H1 (cell line): ENCODE results near the gene JMJD1C. TPM values are rescaled to one million over a fixed set of nuclear protein-coding genes. Genes with fewer than 3 reads are reported as not detected.

Source experiments
- CTCF ChIA-PET: fragments of 300-600 bp; sonication (Branson Sonifier 250); formaldehyde crosslinking; loops from one replicate; lab custom pipeline; 2021; ENCODE audit not compliant: partially characterized antibody; lab: Charles Lee
- POLR2A ChIA-PET: fragments of 300-600 bp; sonication (Branson Sonifier 250); formaldehyde crosslinking; loops from one replicate; lab custom pipeline; 2021; ENCODE audit warnings: inconsistent platforms; ENCODE audit not compliant: partially characterized antibody; lab: Charles Lee
- DNase-seq, 2 experiments: peaks; one replicate each; pipeline versions ENCODE4 v3.0.0 to v3.0.0-alpha.2; 2010 to 2022; ENCODE audit warnings: low spot score in 2 of 2, low read depth in 1 of 2, mixed read lengths in 1 of 2
- FAIRE-seq: peaks from 2 replicates; lab custom pipeline; 2011; peaks lifted over from hg19 to GRCh38; lab: Jason Lieb, UNC
- H2AFZ ChIP-seq: 2 replicates; pipeline ENCODE4 v1.8.1; 2012; ENCODE audit warnings: low read length, inconsistent platforms
- H2AK5ac ChIP-seq: 2 replicates; pipeline ENCODE4 v1.6.1; 2013; ENCODE audit warnings: low read depth, low read length
- H2BK120ac ChIP-seq: replicated peaks from 2 replicates; pipeline ENCODE3; 2013; ENCODE audit warnings: low read depth, low read length, inconsistent platforms
- H2BK12ac ChIP-seq: 2 replicates; pipeline ENCODE4 v1.6.1; 2013; ENCODE audit warnings: low read depth, low read length
- H2BK15ac ChIP-seq: 2 replicates; pipeline ENCODE4 v1.6.1; 2013; ENCODE audit warnings: low read length
- H2BK20ac ChIP-seq: 2 replicates; pipeline ENCODE4 v1.6.1; 2013; ENCODE audit warnings: low read length
- H2BK5ac ChIP-seq: 2 replicates; pipeline ENCODE4 v1.6.1; 2013; ENCODE audit warnings: low read depth, low read length
- H3K14ac ChIP-seq: 2 replicates; pipeline ENCODE4 v1.6.1; 2013; ENCODE audit warnings: inconsistent platforms; ENCODE audit not compliant: insufficient read length
- H3K18ac ChIP-seq: 2 replicates; pipeline ENCODE4 v1.6.1; 2013; ENCODE audit warnings: low read length; ENCODE audit errors: extremely low read depth
- H3K23ac ChIP-seq: 2 replicates; pipeline ENCODE4 v1.6.1; 2013; ENCODE audit warnings: inconsistent platforms; ENCODE audit not compliant: insufficient read length
- H3K23me2 ChIP-seq: 2 replicates; pipeline ENCODE4 v1.6.1; 2013; ENCODE audit warnings: low read depth, low read length
- H3K27ac ChIP-seq: 2 replicates; pipeline ENCODE4 v1.6.1; 2011; ENCODE audit warnings: low read depth, low read length, inconsistent platforms
- H3K27me3 ChIP-seq, 4 experiments: replicated peaks in 1 of 4; 1 replicate in 1 of 4; 2 replicates in 3 of 4; pipeline versions ENCODE4 v1.6.1 to v1.8.1; 2011 to 2013; ENCODE audit warnings: low read length in 3 of 4, mild to moderate bottlenecking in 3 of 4, inconsistent platforms in 2 of 4, mixed read lengths in 2 of 4, moderate library complexity in 1 of 4; ENCODE audit not compliant: control insufficient read depth in 3 of 4, insufficient read depth in 3 of 4; ENCODE audit errors: extremely low read depth in 1 of 4
- H3K36me3 ChIP-seq, 4 experiments: 2 replicates each; pipeline versions ENCODE4 v1.6.1 to v1.8.1; 2011 to 2013; ENCODE audit warnings: mild to moderate bottlenecking in 4 of 4, low read length in 3 of 4, moderate library complexity in 2 of 4, control low read depth in 1 of 4, inconsistent platforms in 1 of 4; ENCODE audit not compliant: insufficient read depth in 4 of 4, control insufficient read depth in 2 of 4
- H3K4ac ChIP-seq: replicated peaks from 2 replicates; pipeline ENCODE3; 2013; ENCODE audit warnings: low read length, low read depth, mixed read lengths, inconsistent platforms; ENCODE audit not compliant: insufficient read length
- H3K4me1 ChIP-seq, 4 experiments: replicated peaks in 1 of 4; 1 replicate in 1 of 4; 2 replicates in 3 of 4; pipeline versions ENCODE4 v1.6.1 to v1.8.1; 2011 to 2013; ENCODE audit warnings: low read length in 3 of 4, inconsistent platforms in 2 of 4, mixed read lengths in 1 of 4; ENCODE audit not compliant: insufficient read depth in 4 of 4, control insufficient read depth in 3 of 4
- H3K4me2 ChIP-seq, 2 experiments: 2 replicates each; pipeline versions ENCODE4 v1.6.1 to v1.8.1; 2011 to 2013; ENCODE audit warnings: low read depth in 2 of 2, low read length in 2 of 2, control low read depth in 1 of 2, inconsistent platforms in 1 of 2, mild to moderate bottlenecking in 1 of 2; ENCODE audit not compliant: insufficient read depth in 1 of 2
- H3K4me3 ChIP-seq, 4 experiments: fragments of 200-600, 300-600 bp in 1 of 4; sonication (generic), shearing (Covaris generic), sonication (Bioruptor Twin) in 1 of 4; 2 replicates each; pipeline versions ENCODE4 v1.5.1 to v1.8.1; 2011 to 2016; ENCODE audit warnings: low read length in 4 of 4, low read depth in 3 of 4, control low read depth in 2 of 4, inconsistent platforms in 2 of 4, mild to moderate bottlenecking in 2 of 4, mixed read lengths in 1 of 4, moderate library complexity in 1 of 4; ENCODE audit not compliant: insufficient read depth in 2 of 4; ENCODE audit errors: extremely low read depth in 1 of 4
- H3K56ac ChIP-seq: replicated peaks from 2 replicates; pipeline ENCODE3; 2013; ENCODE audit warnings: low read depth, mild to moderate bottlenecking, mixed read lengths, low read length, inconsistent platforms; ENCODE audit not compliant: insufficient read length
- H3K79me1 ChIP-seq: 2 replicates; pipeline ENCODE4 v1.6.1; 2013; ENCODE audit warnings: low read depth, low read length, control low read depth
- H3K79me2 ChIP-seq, 2 experiments: 2 replicates each; pipeline versions ENCODE4 v1.6.1 to v1.8.1; 2012 to 2013; ENCODE audit warnings: low read length in 2 of 2, mild to moderate bottlenecking in 2 of 2, inconsistent platforms in 1 of 2; ENCODE audit not compliant: insufficient read depth in 2 of 2, control insufficient read depth in 1 of 2
- H3K9ac ChIP-seq, 4 experiments: replicated peaks in 1 of 4; 1 replicate in 1 of 4; 2 replicates in 3 of 4; pipeline versions ENCODE4 v1.6.1 to v1.8.1; 2011 to 2013; ENCODE audit warnings: low read depth in 3 of 4, low read length in 3 of 4, control low read depth in 2 of 4, mild to moderate bottlenecking in 2 of 4, moderate library complexity in 2 of 4, inconsistent platforms in 1 of 4; ENCODE audit errors: extremely low read depth in 1 of 4
- H3K9me3 ChIP-seq, 2 experiments: 2 replicates each; pipeline versions ENCODE4 v1.6.1 to v1.8.1; 2012 to 2013; ENCODE audit warnings: mild to moderate bottlenecking in 2 of 2, moderate library complexity in 2 of 2, control low read depth in 1 of 2, inconsistent platforms in 1 of 2, low read depth in 1 of 2, low read length in 1 of 2, mixed read lengths in 1 of 2; ENCODE audit not compliant: insufficient read depth in 2 of 2
- H4K20me1 ChIP-seq, 2 experiments: replicated peaks in 1 of 2; 2 replicates each; pipeline versions ENCODE3 to v1.8.1; 2011 to 2013; ENCODE audit warnings: inconsistent platforms in 2 of 2, low read length in 2 of 2, mild to moderate bottlenecking in 1 of 2; ENCODE audit not compliant: insufficient read depth in 2 of 2, control insufficient read depth in 1 of 2
- H4K5ac ChIP-seq: 2 replicates; pipeline ENCODE4 v1.6.1; 2013; ENCODE audit warnings: low read length, low read depth, mixed read lengths, inconsistent platforms; ENCODE audit not compliant: insufficient read length
- H4K8ac ChIP-seq: 2 replicates; pipeline ENCODE4 v1.8.0; 2013; ENCODE audit warnings: mild to moderate bottlenecking, moderate library complexity, low read length, inconsistent platforms; ENCODE audit not compliant: insufficient read depth; ENCODE audit errors: extremely low read depth
- H4K91ac ChIP-seq: replicated peaks from 2 replicates; pipeline ENCODE3; 2013; ENCODE audit warnings: low read length, mixed read lengths, inconsistent platforms; ENCODE audit not compliant: insufficient read length
- ASH2L ChIP-seq: fragments of 200-600, 300-600 bp; sonication (generic); IDR thresholded peaks from one replicate; pipeline ENCODE4 v1.7.1; 2017; ENCODE audit warnings: low read length
- CHD2 ChIP-seq: IDR thresholded peaks from 2 replicates; pipeline ENCODE4 v1.6.1; 2012; ENCODE audit warnings: low read length, improper control_type of control experiment
- GABPA ChIP-seq: IDR thresholded peaks from 2 replicates; pipeline ENCODE4 v1.6.1; 2011; ENCODE audit warnings: mild to moderate bottlenecking, low read length, moderate library complexity, borderline replicate concordance; ENCODE audit not compliant: insufficient read depth
- GTF2F1 ChIP-seq: IDR thresholded peaks from 2 replicates; pipeline ENCODE4 v1.6.1; 2012; ENCODE audit warnings: low read depth, low read length, improper control_type of control experiment, borderline replicate concordance
- JUN ChIP-seq: IDR thresholded peaks from 2 replicates; pipeline ENCODE4 v1.6.1; 2011; ENCODE audit warnings: low read depth, mild to moderate bottlenecking, improper control_type of control experiment, low read length
- KDM1A ChIP-seq: fragments of 200-600, 300-600 bp; sonication (generic); IDR thresholded peaks from 2 replicates; pipeline ENCODE4 v1.7.1; 2016; ENCODE audit warnings: mild to moderate bottlenecking, low read length, borderline replicate concordance
- RBBP5 ChIP-seq: IDR thresholded peaks from 2 replicates; pipeline ENCODE4 v1.7.1; 2012; ENCODE audit warnings: low read depth, mild to moderate bottlenecking, inconsistent platforms, low read length, moderate library complexity, borderline replicate concordance
- RXRA ChIP-seq: IDR thresholded peaks from 2 replicates; pipeline ENCODE4 v1.6.1; 2011; ENCODE audit warnings: low read depth, mild to moderate bottlenecking, low read length, moderate library complexity; ENCODE audit not compliant: insufficient read depth
- SAP30 ChIP-seq: fragments of 300-600 bp; sonication (generic); IDR thresholded peaks from 2 replicates; pipeline ENCODE4 v1.7.1; 2012; ENCODE audit warnings: low read length, moderate library complexity, mild to moderate bottlenecking, inconsistent platforms; ENCODE audit not compliant: insufficient read depth, insufficient replicate concordance
- SP2 ChIP-seq: IDR thresholded peaks from 2 replicates; pipeline ENCODE4 v1.6.1; 2012; ENCODE audit warnings: mild to moderate bottlenecking, low read length, inconsistent platforms
- TBP ChIP-seq: IDR thresholded peaks from 2 replicates; pipeline ENCODE4 v1.6.1; 2011; ENCODE audit warnings: low read depth, low read length, improper control_type of control experiment
- WGBS, 2 experiments: shearing (Covaris generic) in 1 of 2; methylation state at CpG; one replicate each; pipeline versions ENCODE4 v1.1.6 to v1.1.7; 2013 to 2015; ENCODE audit warnings: low lambda C conversion rate in 2 of 2, mixed read lengths in 2 of 2, inconsistent platforms in 1 of 2, low coverage in 1 of 2, missing lambda C conversion rate in 1 of 2; ENCODE audit not compliant: insufficient replicate concordance in 2 of 2, insufficient coverage in 1 of 2, insufficient read length in 1 of 2; ENCODE audit errors: extremely low coverage in 1 of 2, missing lambda C conversion rate in 1 of 2; 5-methylcytosine and 5-hydroxymethylcytosine counted together
- polyA plus RNA-seq, 7 experiments: library from polyadenylated mRNA; depleted of rRNA in 3 of 7; stranded (reverse) in 5 of 7; unstranded in 2 of 7; fragments of >200 nt in 5 of 7; fragments of 200-250 nt in 2 of 7; gene quantifications; 1 replicate in 5 of 7; 2 replicates in 1 of 7; 4 replicates in 1 of 7; pipeline versions ENCODE4 v1.2.1 to v1.2.3, GENCODE V29; 2011 to 2013; ENCODE audit warnings: missing spikeins in 2 of 7, mixed read lengths in 2 of 7
- total RNA-seq: library from RNA; stranded (reverse); fragmentation: NEBNext Ultra II Directional; extraction: Animal tissue kit (Norgen Biotek cat#: 25700); gene quantifications from 2 replicates; pipeline ENCODE4 v1.2.1, GENCODE V29; 2021

JMJD1C gene
- total and polyA plus RNA-seq, 2 of the 8 experiments (the other 6 are each of a cell fraction or from before 2014, with no cell fraction given): 54.5 to 210 TPM

- H3K4me1 ChIP-seq: peaks cover 0 to 25% (median 11%) of the 10 kb centered on the region in 4 experiments; a peak in 4 of 7 replicates
- no peak for TF ChIP-seq SAP30
- TF ChIP-seq TBP: no peak
- TF ChIP-seq KDM1A: no peak
- no peak for TF ChIP-seq GTF2F1
- TF ChIP-seq RBBP5: no peak
- TF ChIP-seq RXRA: no peak
- TF ChIP-seq ASH2L: no peak
- TF ChIP-seq JUN: no peak
- no peak for TF ChIP-seq SP2
- TF ChIP-seq GABPA: no peak
- TF ChIP-seq CHD2: no peak
Observed at GRCh38 chr10:63437116-63437949, 28.4 kb downstream of the JMJD1C start.

More at GRCh38 chr10:63437116-63437949, 28.4 kb downstream of the JMJD1C start:
- no peak overlapping the region for H4K5ac ChIP-seq
- no peak overlapping the region for H3K27ac ChIP-seq
- no peak overlapping the region for H3K4me2 ChIP-seq
- H2BK12ac ChIP-seq: no peak overlapping the region
- H3K79me2 ChIP-seq: peaks cover 4 to 95% of the 10 kb centered on the region in 2 experiments; a peak in 3 of 4 replicates
- H2BK120ac ChIP-seq: no peak overlapping the region
- H3K79me1 ChIP-seq: peaks cover 1% of the 10 kb centered on the region; the same call in 1 of the 2 replicates
- no peak overlapping the region for H3K23ac ChIP-seq
- no peak for FAIRE-seq
- WGBS, 2 experiments: 83% methylated on average over 2 of the region's 2 CpGs; no CpG with 5 or more reads in 1 of the 2 experiments
- H3K27me3 ChIP-seq: no peaks in the 10 kb centered on the region
- no peak overlapping the region for H3K56ac ChIP-seq
- ChIA-PET POLR2A (interaction anchor here (0.6 to 3.2 kb wide), 6 partner anchors 10 to 168 kb away, joined by 3 to 10 read pairs (median 4); no protein-coding TSS in a partner anchor), CTCF (interaction anchor here (1.1 kb wide), 1 partner anchor 113 kb away, joined by 3 read pairs; no protein-coding TSS in a partner anchor)
- H2BK5ac ChIP-seq: no peak overlapping the region
- H3K18ac ChIP-seq: no peak overlapping the region
- H2AFZ ChIP-seq: no peak overlapping the region
- H3K23me2 ChIP-seq: no peaks in the 10 kb centered on the region
- no peak overlapping the region for H2BK15ac ChIP-seq
- H3K4ac ChIP-seq: no peak overlapping the region
- H3K4me3 ChIP-seq: no peak overlapping the region
- no peak overlapping the region for H3K9ac ChIP-seq
- no peaks in the 10 kb centered on the region for H3K9me3 ChIP-seq
- no peak overlapping the region for H2BK20ac ChIP-seq
- peaks cover 0 to 2% of the 10 kb centered on the region in 2 experiments for H4K20me1 ChIP-seq
- H4K8ac ChIP-seq: no peak overlapping the region
- no peak overlapping the region for H4K91ac ChIP-seq
- no peak for DNase-seq
- no peak overlapping the region for H2AK5ac ChIP-seq
- H3K14ac ChIP-seq: no peak overlapping the region
- no peaks in the 10 kb centered on the region for H3K36me3 ChIP-seq
